RWPE1 (cell line): ENCODE measurements around the gene FBXL17.

ENCODE experiments used
- CTCF ChIA-PET: fragments of 350-600 bp; sonication (Branson Sonifier 250); formaldehyde crosslinking; extraction: SDS; loops from one replicate; lab custom pipeline; 2021; lab: Yijun Ruan, JAX
- POLR2A ChIA-PET: fragments of 400-600 bp; formaldehyde crosslinking; extraction: SDS; loops from one replicate; lab custom pipeline; 2020; ENCODE audit warnings: antibody characterized with exemption; ENCODE audit not compliant: low non-redundant PET; lab: Yijun Ruan, JAX
- DNase-seq: peaks from one replicate; pipeline ENCODE4 v3.0.0; 2012; ENCODE audit warnings: low spot score
- H3K27ac ChIP-seq: fragments of 450-650 bp; 2 replicates; pipeline ENCODE4 v1.5.1; 2017
- TF ChIP-seq, protein P1 (sequence below): fragments of 450-650 bp; conservative IDR thresholded peaks from 2 replicates; pipeline ENCODE4 v1.5.1; 2017; ENCODE audit warnings: low read depth, mild to moderate bottlenecking

The FBXL17 gene

GRCh38 chr5:108104448-108104847 is 277.4 kb downstream of the FBXL17 start:
- CTCF ChIA-PET = no interaction called here
- H3K27ac ChIP-seq = no peak overlapping the region
- DNase-seq = no peak
- POLR2A ChIA-PET = no interaction called here
- TF ChIP-seq, protein P1, sequence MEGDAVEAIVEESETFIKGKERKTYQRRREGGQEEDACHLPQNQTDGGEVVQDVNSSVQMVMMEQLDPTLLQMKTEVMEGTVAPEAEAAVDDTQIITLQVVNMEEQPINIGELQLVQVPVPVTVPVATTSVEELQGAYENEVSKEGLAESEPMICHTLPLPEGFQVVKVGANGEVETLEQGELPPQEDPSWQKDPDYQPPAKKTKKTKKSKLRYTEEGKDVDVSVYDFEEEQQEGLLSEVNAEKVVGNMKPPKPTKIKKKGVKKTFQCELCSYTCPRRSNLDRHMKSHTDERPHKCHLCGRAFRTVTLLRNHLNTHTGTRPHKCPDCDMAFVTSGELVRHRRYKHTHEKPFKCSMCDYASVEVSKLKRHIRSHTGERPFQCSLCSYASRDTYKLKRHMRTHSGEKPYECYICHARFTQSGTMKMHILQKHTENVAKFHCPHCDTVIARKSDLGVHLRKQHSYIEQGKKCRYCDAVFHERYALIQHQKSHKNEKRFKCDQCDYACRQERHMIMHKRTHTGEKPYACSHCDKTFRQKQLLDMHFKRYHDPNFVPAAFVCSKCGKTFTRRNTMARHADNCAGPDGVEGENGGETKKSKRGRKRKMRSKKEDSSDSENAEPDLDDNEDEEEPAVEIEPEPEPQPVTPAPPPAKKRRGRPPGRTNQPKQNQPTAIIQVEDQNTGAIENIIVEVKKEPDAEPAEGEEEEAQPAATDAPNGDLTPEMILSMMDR = no peak

GRCh38 chr5:108102463-108102862 is 279.4 kb downstream of the FBXL17 start:
- H3K27ac ChIP-seq = no peak overlapping the region
- ChIA-PET CTCF (interaction anchor here (0.6 to 1.3 kb wide), 2 partner anchors 8 to 553 kb away, joined by 3 to 6 read pairs; no protein-coding TSS in a partner anchor), POLR2A (no interaction called here)
- no peak for DNase-seq
- TF ChIP-seq, protein P1 = no peak

DNA sequence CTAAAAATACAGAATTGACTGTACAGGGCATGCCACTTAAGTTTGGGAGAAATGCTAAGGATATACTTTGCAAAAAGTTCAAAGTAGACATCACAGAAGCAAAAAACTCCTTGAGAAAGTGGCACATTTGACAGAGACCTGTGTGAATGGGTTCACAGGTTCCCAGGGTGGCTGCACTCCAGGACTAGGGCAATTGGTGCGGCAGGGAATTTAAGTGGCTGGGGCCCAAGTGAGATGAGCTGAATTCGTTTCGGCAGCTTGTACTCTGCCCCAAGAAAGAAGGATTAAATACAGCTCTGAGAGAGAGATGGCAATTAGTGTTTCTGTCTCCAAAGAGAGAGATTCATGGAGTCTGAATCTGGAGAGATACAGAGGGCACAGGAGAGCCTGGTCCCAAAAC is 280.1 kb downstream of the FBXL17 start:
- no peak for DNase-seq
- ChIA-PET CTCF (no interaction called here), POLR2A (no interaction called here)
- H3K27ac ChIP-seq = no peak overlapping the region
- TF ChIP-seq, protein P1 = no peak

GRCh38 chr5:108101130-108101529 is 280.8 kb downstream of the FBXL17 start:
- no peak overlapping the region for H3K27ac ChIP-seq
- TF ChIP-seq, protein P1 = no peak
- ChIA-PET POLR2A (no interaction called here), CTCF (no interaction called here)
- no peak for DNase-seq

- CTCF ChIA-PET = interaction anchor here (1.2 kb wide), 1 partner anchor 8 kb away, joined by 6 read pairs; no protein-coding TSS in a partner anchor
- DNase-seq = no peak
- POLR2A ChIA-PET = no interaction called here
- TF ChIP-seq, protein P1 = no peak
- no peak overlapping the region for H3K27ac ChIP-seq
Measured at GRCh38 chr5:108094800-108095199, 287.1 kb downstream of the FBXL17 start.

- POLR2A ChIA-PET = no interaction called here
- no peak for DNase-seq
- CTCF ChIA-PET = interaction anchor here (0.7 to 1.1 kb wide), 2 partner anchors 8 to 1293 kb away, joined by 3 read pairs; no protein-coding TSS in a partner anchor
- TF ChIP-seq, protein P1 = peak; percentile 21; the same call in 1 of the 2 replicates
- H3K27ac ChIP-seq = no peak overlapping the region
Measured at GRCh38 chr5:108093186-108093585, 288.7 kb downstream of the FBXL17 start.

DNA sequence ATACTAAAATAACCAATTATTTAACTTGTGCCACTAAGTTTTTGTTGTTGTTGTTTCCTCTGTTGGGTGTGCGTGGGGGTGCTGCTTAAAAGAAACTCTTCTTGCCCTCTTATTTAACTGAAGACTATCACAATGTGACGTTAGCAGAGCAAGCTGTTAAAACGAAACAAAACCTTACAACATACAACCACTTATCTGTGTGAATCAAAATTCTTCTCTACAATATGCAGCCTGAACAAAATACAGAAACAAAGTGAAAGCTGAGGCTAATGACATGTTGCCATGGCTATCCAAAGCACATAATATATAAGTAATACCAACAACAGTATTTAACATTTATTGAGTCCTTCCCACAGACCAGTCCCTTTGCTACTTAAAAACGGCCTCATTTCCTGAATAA is 291.0 kb downstream of the FBXL17 start:
- CTCF ChIA-PET = no interaction called here
- TF ChIP-seq, protein P1 = no peak
- POLR2A ChIA-PET = no interaction called here
- H3K27ac ChIP-seq = no peak overlapping the region
- DNase-seq = no peak
